Small intestine (tissue), 7 donors: ENCODE data around the gene CLDN11. TPM values are rescaled to one million over a fixed set of nuclear protein-coding genes. Genes with fewer than 3 reads are reported as not detected.

ENCODE experiments used
- DNase-seq, 2 donors: peaks; one replicate each; pipeline versions ENCODE4 v3.0.0 to v3.0.0-alpha.2; 2013
- FAIRE-seq: peaks from 2 replicates; lab custom pipeline; 2012; peaks lifted over from hg19 to GRCh38; lab: Jason Lieb, UNC
- H3K27ac ChIP-seq, 3 donors: one replicate each; pipeline ENCODE4 v1.5.1; 2013; ENCODE audit warnings: low read length in 2 of 3, mild to moderate bottlenecking in 2 of 3, control low read depth in 1 of 3, inconsistent platforms in 1 of 3, low read depth in 1 of 3, moderate library complexity in 1 of 3
- H3K27me3 ChIP-seq, 3 donors: one replicate each; pipeline ENCODE4 v1.6.1; 2013; ENCODE audit warnings: low read length in 3 of 3, inconsistent platforms in 1 of 3; ENCODE audit not compliant: control insufficient read depth in 3 of 3, insufficient read depth in 3 of 3
- H3K36me3 ChIP-seq, 3 donors: one replicate each; pipeline ENCODE4 v1.6.1; 2013; ENCODE audit warnings: low read length in 3 of 3, inconsistent platforms in 1 of 3, low read depth in 1 of 3, mild to moderate bottlenecking in 1 of 3, moderate library complexity in 1 of 3; ENCODE audit not compliant: control insufficient read depth in 3 of 3, insufficient read depth in 2 of 3
- H3K4me1 ChIP-seq, 3 donors: one replicate each; pipeline ENCODE4 v1.6.1; 2013; ENCODE audit warnings: low read length in 2 of 3, inconsistent platforms in 1 of 3, low read depth in 1 of 3, mild to moderate bottlenecking in 1 of 3, moderate library complexity in 1 of 3; ENCODE audit not compliant: control insufficient read depth in 3 of 3, insufficient read depth in 2 of 3
- H3K4me3 ChIP-seq, 3 donors: one replicate each; pipeline ENCODE4 v1.5.1; 2013; ENCODE audit warnings: low read length in 3 of 3, control low read depth in 1 of 3, inconsistent platforms in 1 of 3, low read depth in 1 of 3, mild to moderate bottlenecking in 1 of 3, moderate library complexity in 1 of 3
- H3K9me3 ChIP-seq, 2 donors: one replicate each; pipeline ENCODE4 v1.6.1; 2013; ENCODE audit warnings: low read depth in 1 of 2, low read length in 1 of 2; ENCODE audit not compliant: control insufficient read depth in 2 of 2, insufficient read depth in 1 of 2
- WGBS, 3 donors: extraction: QIAGEN DNeasy Blood & Tissue Kit; methylation state at CpG; one replicate each; pipeline ENCODE4 v1.1.7; 2013; 5-methylcytosine and 5-hydroxymethylcytosine counted together
- polyA plus RNA-seq, 4 donors: library from polyadenylated mRNA; stranded (reverse) in 3 of 4; unstranded in 1 of 4; fragments of 200-250 nt in 3 of 4; fragments of 120-200 nt in 1 of 4; gene quantifications; one replicate each; pipeline versions ENCODE4 v1.2.1 to v1.2.3, GENCODE V29; 2013
- donor health status: healthy with polysubstance abuse.
- donor health status: control.
- donor health status: control.
- donor health status: Bipolar disorder and iron deficiency.
- donor health status: healthy.

Gene CLDN11
- polyA plus RNA-seq, 4 donors = 0.45 to 6.5 (median 0.52) TPM

GRCh38 chr3:170469151-170470062 is 50.7 kb downstream of the CLDN11 start:
- FAIRE-seq = no peak
- Histone ChIP-seq H3K9me3 (no peaks in the 10 kb centered on the region), H3K4me1 (peaks cover 6 to 27% (median 9%) of the 10 kb centered on the region in 3 donors), H3K4me3 (no peak overlapping the region), H3K27me3 (peaks cover 0 to 4% (median 0%) of the 10 kb centered on the region in 3 donors), H3K36me3 (no peaks in the 10 kb centered on the region), H3K27ac (no peak overlapping the region)
- WGBS, 3 donors = 11 to 40% (median 20%) methylated on average over 5 of the region's 5 CpGs
- peak; percentile 68 to 72 for DNase-seq

GRCh38 chr3:170470063-170471016 is 51.7 kb downstream of the CLDN11 start:
- H3K9me3 ChIP-seq = no peaks in the 10 kb centered on the region
- peaks cover 6 to 27% (median 9%) of the 10 kb centered on the region in 3 donors for H3K4me1 ChIP-seq
- H3K36me3 ChIP-seq = no peaks in the 10 kb centered on the region
- peaks cover 0 to 4% (median 0%) of the 10 kb centered on the region in 3 donors for H3K27me3 ChIP-seq
- DNase-seq (peak in 1 of 2 donors; percentile 18), FAIRE-seq (no peak)
- 31 to 39% (median 36%) methylated on average over 9 of the region's 9 CpGs for WGBS, 3 donors
- no peak overlapping the region for H3K4me3 ChIP-seq
- H3K27ac ChIP-seq = no peak overlapping the region

- H3K27ac ChIP-seq = no peak overlapping the region
- WGBS, 3 donors = 60 to 68% (median 64%) methylated on average over 3 of the region's 3 CpGs
- no peak for FAIRE-seq
These were observed 52.5 kb downstream of the CLDN11 start for GRCh38 chr3:170471149-170471548.

GRCh38 chr3:170473358-170473757 is 54.7 kb downstream of the CLDN11 start:
- peaks cover 0 to 6% (median 3%) of the 10 kb centered on the region in 3 donors for H3K27me3 ChIP-seq
- DNase-seq (no peak), FAIRE-seq (no peak)
- H3K4me3 ChIP-seq = no peak overlapping the region
- H3K36me3 ChIP-seq = no peaks in the 10 kb centered on the region
- 50 to 67% (median 61%) methylated on average over 3 of the region's 3 CpGs for WGBS, 3 donors
- peaks cover 4 to 21% (median 9%) of the 10 kb centered on the region in 3 donors for H3K4me1 ChIP-seq
- H3K9me3 ChIP-seq = no peaks in the 10 kb centered on the region
- H3K27ac ChIP-seq = no peak overlapping the region

More at GRCh38 chr3:170471149-170471548, 52.5 kb downstream of the CLDN11 start:
- Histone ChIP-seq H3K36me3 (no peaks in the 10 kb centered on the region), H3K9me3 (no peaks in the 10 kb centered on the region), H3K4me3 (no peak overlapping the region), H3K27me3 (peaks cover 0 to 4% (median 0%) of the 10 kb centered on the region in 3 donors), H3K4me1 (peaks cover 6 to 22% (median 9%) of the 10 kb centered on the region in 3 donors)
- no peak for DNase-seq

GRCh38 chr3:170475092-170475685 is 56.5 kb downstream of the CLDN11 start:
- Histone ChIP-seq H3K36me3 (no peaks in the 10 kb centered on the region), H3K27me3 (peaks cover 0 to 3% (median 2%) of the 10 kb centered on the region in 3 donors), H3K4me3 (no peak overlapping the region), H3K4me1 (peaks cover 0 to 9% (median 0%) of the 10 kb centered on the region in 3 donors), H3K9me3 (no peaks in the 10 kb centered on the region), H3K27ac (no peak overlapping the region)
- 57 to 74% (median 70%) methylated on average over 3 of the region's 3 CpGs for WGBS, 3 donors
- FAIRE-seq (no peak), DNase-seq (no peak)

- H3K27me3 ChIP-seq = peaks cover 0 to 3% (median 2%) of the 10 kb centered on the region in 3 donors
- H3K9me3 ChIP-seq = no peaks in the 10 kb centered on the region
- 21 to 52% (median 22%) methylated on average over 6 of the region's 6 CpGs for WGBS, 3 donors
- DNase-seq = peak in 1 of 2 donors; percentile 45
- H3K4me1 ChIP-seq = peaks cover 0 to 9% (median 0%) of the 10 kb centered on the region in 3 donors
- H3K36me3 ChIP-seq = no peaks in the 10 kb centered on the region
- FAIRE-seq = no peak
- no peak overlapping the region for H3K27ac ChIP-seq
- H3K4me3 ChIP-seq = no peak overlapping the region
These were observed 57.6 kb downstream of the CLDN11 start for GRCh38 chr3:170476291-170476690.

GRCh38 chr3:170477395-170477794 is 58.7 kb downstream of the CLDN11 start:
- FAIRE-seq = no peak
- no peaks in the 10 kb centered on the region for H3K9me3 ChIP-seq
- no peak for DNase-seq
- H3K4me1 ChIP-seq = peaks cover 0 to 9% (median 0%) of the 10 kb centered on the region in 3 donors
- H3K36me3 ChIP-seq = no peaks in the 10 kb centered on the region
- H3K4me3 ChIP-seq = no peak overlapping the region
- H3K27ac ChIP-seq = no peak overlapping the region
- WGBS, 3 donors = 27 to 58% (median 35%) methylated on average over 2 of the region's 2 CpGs
- H3K27me3 ChIP-seq = peaks cover 0 to 3% (median 2%) of the 10 kb centered on the region in 3 donors
